ENCODE results near the gene NUPR2.
A peak's percentile ranks its signal among the peaks of the same experiment; 100 is the strongest.
"Not testable (repeated sequence)": the region's sequence is repeated elsewhere in the genome, so short reads cannot be mapped to it uniquely, and the experiment has no call there.

Gene NUPR2

GRCh38 chr7:56115852-56116538 lies at the start of gene NUPR2:
Gene NUPR2 (minus strand): TSS chr7:56116417. CDS start chr7:56116314, 103 bp downstream.
- DNase-seq, result no peak

GRCh38 chr7:56157238-56157790 lies 41.1 kb upstream of the NUPR2 start:
- no peak for DNase-seq

DNA sequence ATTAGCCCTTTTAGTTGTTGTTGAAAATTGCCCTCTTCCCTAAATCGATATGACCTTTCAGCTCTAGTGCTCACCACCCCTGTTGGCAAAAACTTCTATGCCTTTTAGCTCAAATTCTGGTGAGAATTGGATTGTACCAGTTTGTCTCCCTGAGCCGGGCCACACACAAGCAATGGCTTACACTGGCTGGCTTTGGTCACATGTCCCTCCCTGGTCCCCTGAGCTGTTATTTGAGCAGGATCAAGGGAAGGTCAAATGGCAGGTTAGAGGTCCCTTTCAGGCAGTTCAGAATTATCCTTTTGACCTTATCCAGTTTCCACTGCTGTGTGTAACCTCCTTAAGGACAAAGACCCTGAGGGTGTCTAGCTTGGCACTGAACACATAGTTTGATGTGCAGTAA lies 14.8 kb upstream of the NUPR2 start:
- not testable (repeated sequence) for DNase-seq

DNA sequence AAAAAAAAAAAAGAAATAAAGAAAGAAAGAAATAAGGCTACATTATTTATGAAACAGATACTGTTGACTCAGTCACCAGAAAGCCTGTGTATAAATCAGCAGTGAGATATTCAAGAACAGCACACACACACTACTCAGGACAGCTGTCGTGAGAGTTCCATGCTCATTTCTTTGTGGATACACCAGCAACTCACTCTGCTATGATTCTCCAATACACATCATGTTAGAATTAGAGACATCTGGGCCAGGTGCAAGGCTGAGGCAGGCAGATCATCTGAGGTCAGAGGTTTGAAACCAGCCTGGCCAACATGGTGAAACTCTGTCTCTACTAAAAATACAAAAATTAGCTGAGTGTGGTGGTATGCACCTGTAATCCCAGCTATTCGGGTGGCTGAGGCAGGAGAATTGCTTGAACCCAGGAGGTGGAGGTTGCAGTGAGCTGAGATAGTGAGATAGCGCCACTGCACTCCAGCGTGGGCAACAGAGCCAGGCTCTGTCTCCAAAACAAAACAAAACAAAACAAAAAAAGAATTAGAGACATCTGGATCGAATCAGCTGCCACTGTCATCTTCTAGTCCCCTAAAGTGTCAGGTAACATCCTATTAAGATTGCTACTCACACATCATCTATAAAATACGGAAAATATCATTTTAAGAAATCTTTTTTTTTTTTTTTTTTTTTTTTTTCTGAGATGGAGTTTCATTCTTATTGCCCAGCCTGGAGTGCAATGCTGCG lies 11.2 kb upstream of the NUPR2 start:
- no peak for DNase-seq

DNA sequence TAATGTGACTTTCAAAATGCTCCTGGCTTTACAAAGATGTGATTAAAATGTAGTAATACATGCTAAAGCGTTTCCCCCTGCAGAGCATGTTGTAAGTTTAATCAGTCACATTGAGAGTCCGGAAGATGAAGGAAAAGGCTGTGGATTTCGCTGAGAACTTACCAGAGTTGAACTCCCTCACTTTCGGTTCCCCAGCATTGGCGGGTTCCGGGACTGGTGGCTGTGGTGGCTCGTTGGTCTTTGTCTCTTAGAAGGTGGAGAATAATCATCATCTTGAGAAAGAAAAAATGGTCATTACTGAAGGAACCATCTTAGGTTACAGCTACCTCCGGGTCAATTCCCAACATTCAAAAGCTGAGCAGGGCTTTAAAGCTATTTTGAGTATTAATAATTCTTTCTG lies 9.6 kb upstream of the NUPR2 start:
- no peak for DNase-seq

DNA sequence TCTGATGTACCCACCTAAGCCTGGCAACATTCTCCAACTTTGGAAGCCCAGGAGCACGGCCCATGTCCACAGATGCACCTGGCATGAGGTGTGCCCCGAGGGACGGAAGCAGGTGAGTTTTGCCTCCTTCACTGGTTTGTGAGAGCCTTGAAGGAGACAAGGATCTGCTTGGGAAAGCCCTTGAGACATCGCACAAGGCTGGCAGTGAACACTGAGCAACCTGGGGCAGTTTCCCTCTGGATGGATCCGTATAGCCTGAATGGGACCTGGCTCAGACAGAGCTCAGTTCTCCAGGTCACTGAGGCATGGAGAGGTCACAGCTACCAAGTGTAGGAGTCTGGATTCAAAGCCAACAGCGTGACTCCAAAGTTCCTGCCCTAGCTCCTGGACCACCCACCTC lies 8.8 kb upstream of the NUPR2 start:
- no peak for DNase-seq

DNA sequence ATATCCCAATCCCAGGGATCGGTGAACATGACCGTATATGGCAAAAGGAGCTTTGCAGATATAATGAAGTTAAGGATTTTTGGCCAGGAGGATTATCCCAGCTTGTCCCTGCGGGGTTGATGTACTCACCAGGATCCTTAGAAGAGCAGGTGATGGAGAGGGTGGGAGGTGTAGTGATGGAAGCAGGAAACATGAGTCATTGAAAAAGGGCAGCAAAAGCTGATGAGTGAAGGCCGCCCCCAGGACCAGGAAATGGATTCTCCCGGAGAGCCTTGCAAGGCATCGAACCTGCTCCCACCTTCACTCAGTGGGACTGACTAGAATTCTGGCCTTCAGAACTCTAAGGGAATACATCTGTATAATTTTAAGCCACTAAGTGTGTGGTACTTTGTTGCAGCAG lies 5.2 kb upstream of the NUPR2 start:
- no peak for DNase-seq

- not testable (repeated sequence) for DNase-seq
Observed at GRCh38 chr7:56112244-56112643, 4.0 kb downstream of the NUPR2 start.

DNA sequence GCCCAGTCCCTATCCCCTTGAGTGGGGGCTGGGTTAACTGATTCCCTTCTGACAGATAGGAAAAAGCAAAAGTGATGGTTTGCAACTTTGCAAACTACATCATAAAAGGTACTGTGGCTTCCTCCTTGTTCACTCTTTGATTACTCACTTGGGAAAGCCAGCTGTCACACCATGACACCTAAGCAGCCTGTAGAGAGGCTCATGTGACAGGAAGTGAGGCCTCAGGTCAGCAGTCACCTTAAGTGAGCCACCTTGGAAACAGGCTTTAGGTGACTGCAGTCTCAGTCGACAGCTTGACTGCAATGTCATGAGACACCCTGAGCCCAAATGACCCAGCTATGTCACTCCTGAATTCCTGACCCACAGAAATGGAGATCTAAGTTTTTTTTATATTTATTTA lies 5.6 kb downstream of the NUPR2 start:
- no peak for DNase-seq

GRCh38 chr7:56107954-56108258 lies 8.3 kb downstream of the NUPR2 start:
- DNase-seq, result no peak

GRCh38 chr7:56106108-56107073 lies 9.8 kb downstream of the NUPR2 start, which contains the start of gene CHCHD2:
Gene CHCHD2 (minus strand): TSS chr7:56106476. CDS start chr7:56106413, 63 bp downstream.
- peak; percentile 91 for DNase-seq

DNA sequence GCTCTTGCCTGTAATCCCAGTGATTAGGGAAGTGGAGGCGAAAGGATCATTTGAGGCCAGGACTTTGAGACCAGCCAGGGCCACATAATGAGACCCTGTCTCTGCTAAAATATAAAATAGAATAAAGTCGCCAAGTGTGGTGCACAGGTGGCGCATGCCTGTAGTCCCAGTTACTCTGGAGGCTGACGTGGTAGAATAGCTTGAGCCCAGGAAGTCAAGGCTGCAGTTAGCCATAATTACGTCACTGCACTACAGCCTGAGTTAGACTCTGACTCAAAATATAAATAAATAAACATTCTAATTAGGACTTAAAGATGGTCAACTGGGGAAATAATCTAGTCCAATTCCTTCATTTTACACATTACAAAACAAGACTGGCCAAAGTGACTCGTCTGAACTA lies 10.7 kb downstream of the NUPR2 start:
- no peak for DNase-seq

- DNase-seq, result not testable (repeated sequence)
Observed at GRCh38 chr7:56104138-56104537, 12.1 kb downstream of the NUPR2 start.

DNA sequence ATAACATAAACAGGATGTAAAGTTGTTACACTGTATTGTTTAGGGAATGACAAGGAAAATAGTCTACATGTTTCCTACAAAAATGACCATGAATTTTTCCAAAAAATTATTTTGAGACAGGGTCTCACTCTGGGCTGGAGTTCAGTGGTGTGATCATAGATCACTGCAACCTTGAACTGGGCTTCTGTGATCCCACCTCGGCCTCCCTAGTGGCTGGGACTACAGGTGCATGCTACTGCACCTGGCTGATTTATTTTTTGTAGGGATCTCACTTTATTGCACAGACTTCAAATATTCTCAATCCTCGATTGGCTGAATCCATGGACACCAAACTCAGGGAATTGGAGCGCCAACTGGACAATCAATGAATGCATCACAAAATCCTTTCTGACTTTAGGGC lies 16.6 kb downstream of the NUPR2 start:
- no peak for DNase-seq

DNA sequence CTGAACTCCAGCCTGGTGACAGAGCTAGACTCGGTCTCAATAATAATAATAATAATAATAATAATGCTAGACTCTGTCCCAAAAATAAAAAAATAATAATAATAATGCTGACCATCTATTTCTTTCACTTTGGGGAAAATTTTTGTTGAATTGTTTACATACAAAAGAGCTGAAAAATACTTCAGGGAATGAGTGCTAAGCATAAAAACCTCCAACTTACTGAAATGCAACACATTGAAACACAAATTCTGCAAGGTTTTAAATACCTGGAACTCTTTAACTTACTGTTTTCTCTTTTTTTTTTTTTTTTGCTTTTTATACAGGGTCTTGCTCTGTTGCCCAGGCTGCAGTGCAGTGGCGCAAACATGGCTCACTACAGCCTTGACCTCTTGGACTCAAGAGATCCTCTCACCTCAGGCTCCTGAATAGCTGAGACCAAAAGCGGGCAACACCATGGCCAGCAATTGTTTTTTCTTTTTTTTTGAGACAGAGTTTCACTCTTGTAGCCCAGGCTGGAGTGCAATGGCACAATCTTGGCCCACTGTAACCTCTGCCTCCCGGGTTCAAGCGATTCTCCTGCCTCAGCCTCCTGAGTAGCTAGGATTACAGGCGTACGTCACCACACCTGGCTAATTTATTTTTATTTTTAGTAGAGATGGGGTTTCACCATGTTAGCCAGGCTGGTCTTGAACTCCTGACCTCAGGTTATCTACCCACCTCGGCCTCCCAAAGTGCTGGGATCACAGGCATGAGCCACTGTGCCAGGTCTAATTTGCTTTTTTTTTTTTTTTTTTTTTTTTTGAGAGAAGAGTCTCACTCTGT lies 17.8 kb downstream of the NUPR2 start:
- DNase-seq, result not testable (repeated sequence)

DNA sequence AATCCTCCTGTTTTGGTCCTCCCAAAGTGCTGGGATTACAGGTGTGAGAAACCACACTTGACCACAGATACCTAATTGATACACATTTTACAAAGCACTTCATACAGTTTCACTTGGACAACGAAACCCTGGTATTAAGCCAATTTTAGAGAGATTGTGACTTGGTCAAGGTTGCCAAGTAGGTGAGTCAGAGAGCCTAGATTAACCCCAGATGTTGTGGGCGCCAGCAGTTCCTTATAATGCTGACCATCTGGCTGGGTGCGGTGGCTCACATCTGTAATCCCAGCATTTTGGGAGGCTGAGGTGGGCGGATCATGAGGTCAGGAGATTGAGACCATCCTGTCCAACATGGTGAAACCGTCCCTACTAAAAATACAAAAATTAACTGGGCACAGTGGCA lies 18.5 kb downstream of the NUPR2 start:
- peak; percentile 36 for DNase-seq

DNA sequence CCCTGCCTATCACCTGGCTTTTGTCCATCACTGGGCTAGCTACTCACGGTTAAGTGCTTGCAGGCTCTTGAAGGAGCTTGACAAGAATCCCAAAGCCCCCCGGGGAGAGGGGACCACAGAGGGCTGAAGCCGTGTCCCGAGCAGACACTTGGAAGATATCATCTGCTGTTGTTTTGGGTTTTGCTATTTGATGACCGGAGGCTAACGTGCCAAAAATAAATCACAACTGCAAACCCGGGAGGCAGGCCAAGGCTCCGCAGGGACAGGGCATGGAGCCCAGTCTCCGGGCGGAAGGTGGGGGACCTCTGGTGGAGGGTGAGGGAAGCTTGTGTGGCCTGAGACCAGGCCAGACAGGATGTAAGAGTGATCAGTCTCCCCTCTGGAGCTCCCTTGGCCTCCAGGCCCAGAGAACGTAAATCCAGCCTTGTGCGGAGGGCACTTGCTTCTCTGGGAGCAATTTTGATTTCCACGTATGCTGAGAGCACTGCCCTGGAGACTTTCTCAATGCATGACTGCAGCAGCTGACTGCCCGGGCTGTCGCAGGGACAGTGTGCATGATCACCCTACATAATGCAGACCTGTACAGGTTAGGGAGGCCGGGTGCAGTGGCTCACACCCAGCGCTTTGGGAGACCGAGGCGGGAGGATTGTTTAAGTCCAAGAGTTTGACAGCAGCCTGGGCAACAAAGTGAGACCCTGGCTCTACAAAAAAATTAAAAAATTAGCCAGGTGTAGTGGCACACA lies 23.3 kb downstream of the NUPR2 start, which contains the start of gene PHKG1:
PHKG1 (minus strand) TSS at position 164 of the 743 bp plus-strand sequence. CDS start 4,011 bp downstream, outside the sequence.
- DNase-seq, result peak; percentile 51

DNA sequence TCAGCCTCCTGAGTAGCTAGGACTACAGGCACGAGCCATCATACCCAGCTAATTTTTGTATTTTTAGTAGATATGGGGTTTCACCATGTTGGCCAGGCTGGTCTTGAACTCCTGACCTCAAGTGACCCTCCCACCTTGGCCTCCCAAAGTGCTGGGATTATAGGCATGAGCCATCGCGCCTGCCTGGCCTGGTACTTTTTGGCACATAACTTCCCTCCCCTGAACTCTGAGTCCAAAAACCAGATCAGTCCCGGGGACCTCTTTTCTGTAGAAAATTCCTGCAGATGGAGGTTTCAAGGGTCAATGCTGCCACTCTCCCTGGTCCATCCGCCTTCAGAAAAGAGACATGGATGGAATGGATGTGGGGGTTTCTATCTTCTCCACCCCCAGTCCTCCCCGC lies 23.8 kb downstream of the NUPR2 start:
- not testable (repeated sequence) for DNase-seq

DNA sequence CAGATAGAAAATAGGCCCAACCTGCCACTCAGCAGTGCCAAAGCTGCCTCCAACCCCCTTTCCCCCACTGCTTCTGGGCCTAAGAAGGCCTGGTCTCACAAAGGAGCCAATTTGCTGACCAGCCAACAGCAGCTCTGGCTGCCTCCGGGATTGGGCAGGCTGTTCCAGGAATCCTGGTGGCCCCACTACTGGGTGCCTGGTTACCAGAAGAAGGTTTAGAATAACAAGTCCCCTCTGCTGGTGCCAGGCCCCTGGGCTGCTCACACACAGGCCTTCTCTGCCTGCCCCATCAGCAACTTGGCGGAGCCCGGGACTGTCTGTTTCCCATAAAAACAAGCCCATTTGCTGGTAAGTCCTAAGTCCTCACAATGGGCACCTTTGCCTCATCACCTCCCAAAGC lies 24.6 kb downstream of the NUPR2 start:
- no peak for DNase-seq

GRCh38 chr7:56087445-56087844 lies 28.8 kb downstream of the NUPR2 start:
- DNase-seq, result no peak

DNA sequence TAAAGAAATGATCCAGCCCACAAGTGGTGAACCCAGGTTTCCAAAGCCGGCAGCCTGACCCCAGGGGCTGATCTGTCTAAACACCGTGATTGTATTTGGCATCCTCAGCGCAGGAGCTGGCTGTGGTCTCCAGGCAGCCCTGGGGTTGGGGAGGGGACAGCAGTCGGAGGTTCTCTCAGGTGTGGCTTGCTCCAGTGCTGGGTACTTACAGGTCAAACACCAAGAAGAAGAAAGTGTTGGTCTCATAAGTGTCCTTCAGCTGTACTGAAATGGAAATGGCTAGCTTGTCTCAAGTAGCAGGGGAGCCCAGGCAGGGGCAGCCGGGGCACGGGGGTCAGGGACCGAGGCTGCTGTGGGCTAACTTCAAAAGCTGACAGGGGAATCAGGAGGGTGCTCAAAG lies 29.5 kb downstream of the NUPR2 start:
- no peak for DNase-seq
